ENCODE measurements around the gene BLOC1S5. TPM values are rescaled to one million over a fixed set of nuclear protein-coding genes. Genes with fewer than 3 reads are reported as not detected.

BLOC1S5 gene
- polyA plus RNA-seq, 2 of the 4 experiments (the other 2 are of a cell fraction), result 10.2 to 10.8 TPM

DNA sequence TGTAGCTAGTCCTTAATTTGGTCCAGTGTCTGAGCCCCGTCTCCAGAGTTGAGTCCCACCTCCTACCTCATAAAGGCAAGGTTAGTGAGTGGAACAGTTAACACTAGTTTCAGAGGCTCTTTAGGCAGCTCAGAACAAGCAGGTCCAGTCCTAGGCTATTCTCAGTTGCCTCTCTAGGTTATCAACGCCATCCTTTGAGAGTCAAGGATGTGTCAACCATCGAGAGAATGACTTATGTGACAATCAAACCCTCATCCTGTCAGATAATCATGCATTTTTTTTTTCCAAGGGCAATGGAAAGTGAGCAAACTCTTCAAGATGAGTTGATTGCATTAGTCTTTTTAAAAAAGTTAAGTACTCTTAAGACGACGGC lies 89.6 kb downstream of the BLOC1S5 start:
- peak overlapping the region; percentile 84 to 89 for H3K27ac ChIP-seq
- WGBS (ENCODE audit: missing lambda C conversion rate), result 38% methylated on average over 5 of the region's 5 CpGs
- peaks cover 35% of the 10 kb centered on the region for H3K4me1 ChIP-seq
- TF ChIP-seq REST (IDR thresholded peaks at IDR 0.05) (no peak), RNF2 (IDR thresholded peaks at IDR 0.05; ENCODE audit: borderline replicate concordance, low read depth) (no peak)
- FAIRE-seq (no peak), DNase-seq (ENCODE audit: low read depth in 1 of 2, low spot score in 1 of 2) (no peak), ATAC-seq (peak; percentile 20 to 25; a peak in 3 of 6 replicates)
- no peaks in the 10 kb centered on the region for H3K9me3 ChIP-seq
- peak overlapping the region; percentile 89 for H3K4me2 ChIP-seq
- ChIA-PET CTCF (interaction anchor here (0.7 to 1.5 kb wide), 2 partner anchors 25 to 61 kb away, joined by 3 to 4 read pairs; no protein-coding TSS in a partner anchor), POLR2A (interaction anchor here (0.9 kb wide), 1 partner anchor 244 kb away, joined by 3 read pairs; no protein-coding TSS in a partner anchor)
- peak overlapping the region; percentile 9; the same call in 1 of the 3 replicates for H3K4me3 ChIP-seq

- TF ChIP-seq FOSL2 (IDR thresholded peaks at IDR 0.05) (peak; percentile 49; the same call in 1 of the 2 replicates), FOSL2 (CRISPR knock-in tag; IDR thresholded peaks at IDR 0.05) (peak; percentile 42; the same call in 1 of the 2 replicates), GATA3 (IDR thresholded peaks at IDR 0.05; ENCODE audit: borderline replicate concordance) (peak; percentile 32; the same call in 1 of the 2 replicates), JUNB (IDR thresholded peaks at IDR 0.05) (peak; percentile 76), SREBF2 (IDR thresholded peaks at IDR 0.05) (no peak), ZFP36 (IDR thresholded peaks at IDR 0.05; ENCODE audit: borderline replicate concordance, partially characterized antibody) (no peak), HES2 (IDR thresholded peaks at IDR 0.05) (no peak), ESRRA (IDR thresholded peaks at IDR 0.05; ENCODE audit: borderline replicate concordance, low read length) (no peak)
- no peaks in the 10 kb centered on the region for H3K9me3 ChIP-seq
- POLR2A ChIA-PET, result interaction anchor here (0.9 kb wide), 1 partner anchor 19 kb away, joined by 4 read pairs; no protein-coding TSS in a partner anchor
- H3K4me2 ChIP-seq, result peak overlapping the region; percentile 89
- peaks cover 35% of the 10 kb centered on the region for H3K4me1 ChIP-seq
- H3K4me3 ChIP-seq, result no peak overlapping the region
- 50% methylated on average over 2 of the region's 2 CpGs for WGBS (ENCODE audit: missing lambda C conversion rate)
- no peak for ATAC-seq
- peak overlapping the region; percentile 84 to 89; a peak in 5 of 6 replicates for H3K27ac ChIP-seq
- FAIRE-seq, result no peak
- CTCF ChIA-PET, result interaction anchor here (0.6 to 1.5 kb wide), 4 partner anchors 19 to 252 kb away, joined by 3 to 5 read pairs (median 4); no protein-coding TSS in a partner anchor
- DNase-seq (ENCODE audit: low read depth in 1 of 2, low spot score in 1 of 2), result peak in 1 of 2 experiments; percentile 40
These were observed 90.6 kb downstream of the BLOC1S5 start for GRCh38 chr6:7973584-7973983.

DNA sequence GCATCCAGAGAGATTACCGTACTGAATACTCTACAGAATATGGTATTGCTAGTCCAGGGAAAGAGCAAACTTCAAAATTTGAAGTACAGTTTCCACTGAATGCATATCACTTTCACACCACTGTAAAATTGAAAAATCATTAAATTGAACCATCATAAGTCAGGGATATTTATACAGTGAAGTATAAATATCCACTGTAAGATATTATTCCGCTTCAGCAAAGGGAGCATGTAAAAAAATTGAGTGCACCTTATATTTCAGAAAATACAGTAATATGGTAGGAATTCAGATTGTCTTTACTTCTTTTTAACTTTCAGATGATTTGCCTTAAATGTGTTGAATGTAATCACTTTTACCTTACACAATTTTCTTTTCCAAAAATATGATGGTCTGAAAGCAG lies 92.7 kb downstream of the BLOC1S5 start:
- Histone ChIP-seq H3K4me3 (no peak overlapping the region), H3K4me2 (no peak overlapping the region), H3K4me1 (peaks cover 31% of the 10 kb centered on the region), H3K9me3 (no peaks in the 10 kb centered on the region), H3K27ac (no peak overlapping the region)
- TF ChIP-seq HOXB13 (CRISPR knock-in tag; IDR thresholded peaks at IDR 0.05; ENCODE audit: low read depth), result no peak
- TF ChIP-seq, protein P1, sequence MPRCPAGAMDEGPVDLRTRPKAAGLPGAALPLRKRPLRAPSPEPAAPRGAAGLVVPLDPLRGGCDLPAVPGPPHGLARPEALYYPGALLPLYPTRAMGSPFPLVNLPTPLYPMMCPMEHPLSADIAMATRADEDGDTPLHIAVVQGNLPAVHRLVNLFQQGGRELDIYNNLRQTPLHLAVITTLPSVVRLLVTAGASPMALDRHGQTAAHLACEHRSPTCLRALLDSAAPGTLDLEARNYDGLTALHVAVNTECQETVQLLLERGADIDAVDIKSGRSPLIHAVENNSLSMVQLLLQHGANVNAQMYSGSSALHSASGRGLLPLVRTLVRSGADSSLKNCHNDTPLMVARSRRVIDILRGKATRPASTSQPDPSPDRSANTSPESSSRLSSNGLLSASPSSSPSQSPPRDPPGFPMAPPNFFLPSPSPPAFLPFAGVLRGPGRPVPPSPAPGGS (IDR thresholded peaks at IDR 0.05), result no peak
- TF ChIP-seq CEBPB (IDR thresholded peaks at IDR 0.05), result no peak
- TF ChIP-seq EP300 (IDR thresholded peaks at IDR 0.05), result no peak
- TF ChIP-seq, protein P2, sequence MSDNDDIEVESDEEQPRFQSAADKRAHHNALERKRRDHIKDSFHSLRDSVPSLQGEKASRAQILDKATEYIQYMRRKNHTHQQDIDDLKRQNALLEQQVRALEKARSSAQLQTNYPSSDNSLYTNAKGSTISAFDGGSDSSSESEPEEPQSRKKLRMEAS (IDR thresholded peaks at IDR 0.05), result no peak
- TF ChIP-seq, protein P3, sequence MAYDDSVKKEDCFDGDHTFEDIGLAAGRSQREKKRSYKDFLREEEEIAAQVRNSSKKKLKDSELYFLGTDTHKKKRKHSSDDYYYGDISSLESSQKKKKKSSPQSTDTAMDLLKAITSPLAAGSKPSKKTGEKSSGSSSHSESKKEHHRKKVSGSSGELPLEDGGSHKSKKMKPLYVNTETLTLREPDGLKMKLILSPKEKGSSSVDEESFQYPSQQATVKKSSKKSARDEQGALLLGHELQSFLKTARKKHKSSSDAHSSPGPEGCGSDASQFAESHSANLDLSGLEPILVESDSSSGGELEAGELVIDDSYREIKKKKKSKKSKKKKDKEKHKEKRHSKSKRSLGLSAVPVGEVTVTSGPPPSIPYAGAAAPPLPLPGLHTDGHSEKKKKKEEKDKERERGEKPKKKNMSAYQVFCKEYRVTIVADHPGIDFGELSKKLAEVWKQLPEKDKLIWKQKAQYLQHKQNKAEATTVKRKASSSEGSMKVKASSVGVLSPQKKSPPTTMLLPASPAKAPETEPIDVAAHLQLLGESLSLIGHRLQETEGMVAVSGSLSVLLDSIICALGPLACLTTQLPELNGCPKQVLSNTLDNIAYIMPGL (CRISPR knock-in tag; IDR thresholded peaks at IDR 0.05; ENCODE audit: borderline replicate concordance), result no peak
- TF ChIP-seq POLR2A (IDR thresholded peaks at IDR 0.05; ENCODE audit: low read length), result no peak
- ChIA-PET CTCF (interaction anchor here (0.6 to 1.0 kb wide), 3 partner anchors 35 to 417 kb away, joined by 3 to 5 read pairs (median 4); no protein-coding TSS in a partner anchor), POLR2A (no interaction called here)
- DNase-seq (ENCODE audit: low read depth in 1 of 2, low spot score in 1 of 2) (no peak), FAIRE-seq (no peak), ATAC-seq (no peak)
- 92% methylated on average over 2 of the region's 2 CpGs for WGBS (ENCODE audit: missing lambda C conversion rate)

All from A549 (cell line).